Cardiac septum (tissue), 1 donor: ENCODE measurements around the gene SPOUT1. TPM values are rescaled to one million over a fixed set of nuclear protein-coding genes. Genes with fewer than 3 reads are reported as not detected.
A peak's percentile ranks its signal among the peaks of the same experiment; 100 is the strongest.
"Not testable (repeated sequence)": the region's sequence is repeated elsewhere in the genome, so short reads cannot be mapped to it uniquely, and the experiment has no call there.

ENCODE experiments used
- DNase-seq: peaks from one replicate; pipeline ENCODE4 v3.0.0-alpha.2; 2020; ENCODE audit warnings: low spot score
- intact Hi-C: fragments of 100-400 bp; cut with DNase I; formaldehyde crosslinking; loops from one replicate; pipeline ENCODE4 v1.14.0; 2022
- total RNA-seq: library from RNA; stranded (reverse); fragmentation: NEBNext Ultra II Directional; extraction: Animal tissue kit (Norgen Biotek cat#: 25700); gene quantifications from one replicate; pipeline ENCODE4 v1.2.1, GENCODE V29; 2021
- donor health status: DM: no; HTN: no; CAD: no.

SPOUT1 gene
- total RNA-seq, 1 donor from 2014 or later, result 18.0 TPM

- no peak for DNase-seq
- intact Hi-C loops, result no loop called here
Observed at GRCh38 chr9:128785427-128785826, 44.2 kb downstream of the SPOUT1 start.

- intact Hi-C loops, result no loop called here
- DNase-seq, result no peak
Observed at GRCh38 chr9:128782669-128783068, 46.9 kb downstream of the SPOUT1 start.

GRCh38 chr9:128781187-128782070 lies 48.2 kb downstream of the SPOUT1 start:
- DNase-seq, result no peak
- intact Hi-C loops, result no loop called here

GRCh38 chr9:128780093-128780492 lies 49.5 kb downstream of the SPOUT1 start:
- DNase-seq, intact Hi-C loops: not testable (repeated sequence)

- DNase-seq, result no peak
- intact Hi-C loops, result no loop called here
Observed at GRCh38 chr9:128774804-128775203, 54.8 kb downstream of the SPOUT1 start.

GRCh38 chr9:128773049-128773448 lies 56.5 kb downstream of the SPOUT1 start:
- intact Hi-C loops, result no loop called here
- DNase-seq, result no peak

- DNase-seq, result peak; percentile 96
- intact Hi-C loops, result loop anchor here (1.0 kb wide), 1 partner anchor 15 kb away; the partner anchor contains the start of gene TBC1D13
Observed at GRCh38 chr9:128771745-128772519, 57.7 kb downstream of the SPOUT1 start, which contains the start of gene ZER1. Gene ZER1, minus strand, starts transcription at chr9:128771927. Its CDS starts 16,362 bp downstream, at chr9:128755565.

- intact Hi-C loops, result loop anchor here (1.0 kb wide), 1 partner anchor 16 kb away; the partner anchor contains the start of gene TBC1D13
Observed at GRCh38 chr9:128771094-128771721, 58.4 kb downstream of the SPOUT1 start.

GRCh38 chr9:128770286-128771030 lies 59.1 kb downstream of the SPOUT1 start:
- no peak for DNase-seq
- intact Hi-C loops, result loop anchor here (1.0 kb wide), 1 partner anchor 17 kb away; the partner anchor contains the start of gene TBC1D13

More at GRCh38 chr9:128771094-128771721, 58.4 kb downstream of the SPOUT1 start:
- DNase-seq, result no peak

Other genes with a start within 250 kb of the SPOUT1 start
- gene DYNC2I2, start 172.9 kb downstream of the SPOUT1 start, total RNA-seq, result 29.6 TPM
- gene SET, start 140.6 kb downstream of the SPOUT1 start, total RNA-seq, result 212 TPM
- gene PKN3, start 127.3 kb downstream of the SPOUT1 start, total RNA-seq, result 6.2 TPM
- gene ZDHHC12, start 105.7 kb downstream of the SPOUT1 start, total RNA-seq, result 7.4 TPM
- gene ZER1, start 57.9 kb downstream of the SPOUT1 start, total RNA-seq, result 51.8 TPM
- 15.7 TPM for gene TBC1D13, start 42.5 kb downstream of the SPOUT1 start, total RNA-seq
- 47.1 TPM for gene ENDOG, start 11.3 kb downstream of the SPOUT1 start, total RNA-seq
- 9.2 TPM for gene KYAT1, start 52.2 kb upstream of the SPOUT1 start, total RNA-seq
- 24.2 TPM for gene LRRC8A, start 52.3 kb upstream of the SPOUT1 start, total RNA-seq
- 21.9 TPM for gene PHYHD1, start 91.2 kb upstream of the SPOUT1 start, total RNA-seq
- gene DOLK, start 117.8 kb upstream of the SPOUT1 start, total RNA-seq, result 9.8 TPM
- gene NUP188, start 117.9 kb upstream of the SPOUT1 start, total RNA-seq, result 36.3 TPM
- 40.6 TPM for gene SH3GLB2, start 198.5 kb upstream of the SPOUT1 start, total RNA-seq
- 39.3 TPM for gene MIGA2, start 206.8 kb upstream of the SPOUT1 start, total RNA-seq